Erythroblast (primary cell): ENCODE results near the gene ZNF429.

Source experiments
- DNase-seq, 2 experiments: peaks; one replicate each; lab custom pipeline; 2025; lab: John Stamatoyannopoulos, UW
- GATA1 ChIP-seq: IDR thresholded peaks from 2 replicates; pipeline ENCODE4 v1.6.1; 2011; ENCODE audit warnings: low read depth, mild to moderate bottlenecking, control low read depth, low read length, moderate library complexity
- POLR2A ChIP-seq: IDR thresholded peaks from 2 replicates; pipeline ENCODE4 v1.6.1; 2011; ENCODE audit warnings: mild to moderate bottlenecking, low read length

Gene ZNF429

GRCh38 chr19:21590867-21591266, 85.5 kb downstream of the ZNF429 start:
- no peak for TF ChIP-seq POLR2A
- DNase-seq: no peak

DNA sequence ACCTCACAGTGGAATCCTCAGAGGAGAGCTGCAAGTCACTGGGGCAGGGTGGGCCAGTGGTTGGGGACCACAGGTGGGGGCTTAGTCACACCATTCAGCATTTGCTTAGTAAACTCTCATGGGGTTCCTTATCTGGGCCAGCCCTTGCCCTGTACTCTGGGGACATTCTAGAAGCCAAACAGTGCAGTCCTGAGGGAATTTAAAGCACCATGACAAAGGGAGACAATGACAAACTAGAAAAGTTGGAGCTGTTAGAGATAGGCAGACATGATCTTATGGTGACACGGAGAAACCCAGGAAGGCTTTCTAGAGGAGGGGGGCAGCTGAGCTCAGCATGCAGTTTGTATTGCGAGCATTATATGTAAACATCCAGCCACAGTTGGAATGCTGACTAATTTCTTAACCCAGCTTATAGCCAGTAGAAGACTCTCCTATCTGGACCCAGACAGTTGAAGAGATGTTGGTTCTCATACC, 87.6 kb downstream of the ZNF429 start:
- TF ChIP-seq GATA1 (no peak), POLR2A (no peak)
- peak; percentile 24 to 63 for DNase-seq

- TF ChIP-seq GATA1: no peak
- TF ChIP-seq POLR2A: no peak
- no peak for DNase-seq
Measured at GRCh38 chr19:21593502-21593901, 88.1 kb downstream of the ZNF429 start.

DNA sequence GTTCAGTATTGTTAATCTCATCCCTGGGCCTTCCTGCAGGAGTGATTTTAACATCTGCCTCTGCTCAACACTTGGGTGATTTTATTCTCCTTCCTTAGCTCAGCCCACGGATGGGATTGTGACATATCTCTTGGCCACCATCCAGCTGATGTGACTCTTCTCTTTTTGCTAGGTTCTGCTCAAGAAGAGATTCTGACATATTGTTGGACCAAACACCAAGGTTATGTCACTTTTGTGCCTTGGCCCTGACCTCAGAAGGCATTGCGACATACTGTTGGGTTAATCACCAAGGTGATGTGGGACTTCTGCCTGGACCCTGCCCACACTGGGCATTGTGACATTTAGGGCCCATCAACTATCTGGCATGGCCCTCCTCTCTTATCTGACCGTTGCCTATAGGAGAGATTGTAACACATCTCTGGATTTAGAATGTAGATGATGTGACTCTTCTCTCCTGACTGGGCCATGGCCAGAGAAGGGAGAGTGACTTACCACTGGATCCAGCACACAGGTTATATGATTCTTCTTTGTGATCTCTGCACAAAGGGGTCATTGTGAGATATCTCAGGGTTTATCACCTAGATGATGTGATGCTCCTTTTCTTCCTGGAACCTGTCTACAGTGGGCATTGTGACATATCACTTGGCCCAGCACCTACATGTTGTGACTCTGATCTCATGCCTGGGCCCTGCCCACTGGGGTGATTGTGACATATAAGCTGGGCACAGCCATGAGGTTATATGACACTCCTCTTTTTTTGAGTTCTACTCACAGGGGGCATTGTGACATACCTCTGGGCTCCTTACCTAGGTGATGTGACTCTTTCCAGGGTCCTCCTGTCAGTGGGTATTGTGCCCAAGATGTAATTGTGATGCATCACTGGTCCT, 88.8 kb downstream of the ZNF429 start:
- no peak for TF ChIP-seq GATA1
- TF ChIP-seq POLR2A: peak; percentile 18
- DNase-seq: peak; percentile 76 to 85

DNA sequence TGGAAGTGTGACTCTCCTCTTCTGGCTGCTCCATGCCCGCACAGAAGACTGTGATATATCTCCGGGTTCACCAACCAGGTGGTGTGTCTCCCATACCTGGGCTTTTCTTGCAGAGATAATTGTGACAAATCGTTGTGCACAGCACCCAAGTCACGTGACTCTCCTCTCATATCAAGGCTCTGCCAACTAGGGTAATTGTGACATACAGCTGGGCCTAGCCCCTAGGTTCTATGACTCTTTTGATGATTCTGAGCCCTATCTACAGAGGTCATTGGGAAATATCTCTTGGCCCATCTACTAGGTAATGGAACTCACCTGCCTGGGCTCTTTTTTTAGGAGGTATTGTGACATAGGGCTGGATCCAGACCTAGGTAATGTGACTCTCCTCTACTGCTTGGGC, 89.8 kb downstream of the ZNF429 start:
- DNase-seq: no peak
- TF ChIP-seq GATA1 (no peak), POLR2A (no peak)

DNA sequence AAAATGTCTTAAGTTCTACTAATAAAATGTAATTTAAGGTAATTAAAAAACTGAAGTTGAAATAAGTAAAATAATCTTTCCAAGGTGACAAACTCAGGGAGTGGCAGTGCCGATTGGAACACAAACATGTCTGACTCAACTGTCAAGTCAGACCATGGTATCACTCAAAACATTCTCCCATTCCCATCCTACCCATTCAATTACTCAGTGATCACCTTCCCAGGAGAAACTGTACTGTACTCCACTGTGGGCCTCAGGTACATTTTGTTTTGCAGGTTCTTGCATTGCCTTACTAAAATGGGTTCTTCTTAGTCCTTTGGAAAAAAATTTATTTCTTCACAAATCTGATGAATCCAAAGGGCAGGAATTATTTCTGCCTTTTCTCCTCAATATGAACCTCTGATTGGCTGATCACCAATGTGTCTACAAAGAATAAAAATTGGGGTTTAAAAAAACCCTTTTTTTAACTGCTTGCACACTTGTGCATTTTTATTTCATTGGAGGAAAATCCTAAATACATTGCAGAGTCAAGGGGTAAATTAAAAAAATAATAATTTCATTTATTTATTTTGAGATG, 96.8 kb downstream of the ZNF429 start:
- DNase-seq: peak in 1 of 2 experiments; percentile 39
- TF ChIP-seq POLR2A: no peak
- no peak for TF ChIP-seq GATA1

- DNase-seq: peak; percentile 64 to 76
- peak; percentile 50 for TF ChIP-seq POLR2A
Measured at GRCh38 chr19:21602659-21603430, 97.4 kb downstream of the ZNF429 start.

DNA sequence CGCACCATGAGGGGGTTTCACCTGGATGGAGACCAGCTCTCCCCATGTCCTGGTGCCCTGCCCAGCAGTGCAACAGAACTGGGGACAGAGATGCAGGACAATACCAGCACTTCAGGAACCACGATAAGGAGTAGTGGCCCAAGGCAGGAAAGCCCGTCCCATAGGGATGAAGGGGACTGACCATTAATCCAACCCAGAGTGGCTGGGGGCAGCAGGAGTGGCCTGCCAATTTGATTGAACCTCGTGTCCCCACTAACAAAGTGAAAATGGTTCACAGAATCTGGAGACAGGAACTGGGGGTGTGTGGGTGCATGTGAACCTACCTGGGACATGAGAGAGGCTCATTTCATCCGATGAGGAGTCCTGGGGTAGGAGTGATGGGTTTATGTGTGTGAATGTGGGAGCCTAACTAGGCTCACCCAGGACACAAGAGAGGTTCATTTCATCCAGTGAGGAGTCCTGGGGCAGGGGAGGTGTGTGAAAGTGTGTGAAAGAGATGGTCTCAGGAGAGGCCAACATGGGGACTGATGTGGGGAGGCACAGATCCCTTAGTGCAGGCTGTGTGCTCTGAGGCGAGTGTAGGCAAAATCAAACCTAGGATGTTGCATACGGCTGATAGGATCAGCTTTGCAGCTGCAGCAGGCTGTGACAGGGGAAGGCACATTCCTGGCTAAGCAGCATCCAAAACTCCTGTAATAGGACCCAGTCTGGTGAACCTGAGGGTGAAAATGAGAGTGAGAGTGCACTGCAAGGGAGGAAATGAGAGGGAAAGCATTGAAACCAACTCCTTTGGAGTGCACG, 98.2 kb downstream of the ZNF429 start:
- no peak for TF ChIP-seq POLR2A
- no peak for TF ChIP-seq GATA1
- DNase-seq: peak; percentile 31 to 51

- peak; percentile 3 to 37 for DNase-seq
Measured at GRCh38 chr19:21604351-21604926, 99.0 kb downstream of the ZNF429 start.

More at GRCh38 chr19:21604351-21604926, 99.0 kb downstream of the ZNF429 start:
- TF ChIP-seq GATA1 (no peak), POLR2A (no peak)
